AML-193 (cell line): ENCODE data around the gene MACROD2.

Experiments
- DNase-seq, 2 experiments: peaks; one replicate each; lab custom pipeline; 2025; lab: John Stamatoyannopoulos, UW

The MACROD2 gene

DNA sequence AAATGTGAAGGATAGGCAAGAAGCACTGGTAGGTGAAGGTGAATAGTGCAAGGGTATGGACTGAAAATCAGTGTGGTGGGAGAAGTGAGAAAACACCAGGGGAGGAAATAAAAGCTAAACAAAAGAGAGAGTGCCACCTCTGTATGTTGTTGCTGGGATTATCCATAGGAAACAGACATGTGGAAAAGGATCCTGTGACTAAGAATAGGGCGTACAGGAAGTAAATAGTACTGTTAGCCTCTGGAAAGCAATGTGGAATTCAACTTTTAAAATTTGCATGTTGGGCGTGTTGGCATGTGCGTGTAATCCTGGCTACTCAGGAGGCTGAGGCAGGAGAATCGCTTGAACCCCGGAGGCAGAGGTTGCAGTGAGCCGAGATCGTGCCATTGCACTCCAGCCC lies 1916.3 kb downstream of the MACROD2 start:
- no peak for DNase-seq

GRCh38 chr20:15913391-15914025 lies 1918.2 kb downstream of the MACROD2 start:
- no peak for DNase-seq

GRCh38 chr20:15916623-15917022 lies 1921.3 kb downstream of the MACROD2 start:
- DNase-seq = no peak

DNA sequence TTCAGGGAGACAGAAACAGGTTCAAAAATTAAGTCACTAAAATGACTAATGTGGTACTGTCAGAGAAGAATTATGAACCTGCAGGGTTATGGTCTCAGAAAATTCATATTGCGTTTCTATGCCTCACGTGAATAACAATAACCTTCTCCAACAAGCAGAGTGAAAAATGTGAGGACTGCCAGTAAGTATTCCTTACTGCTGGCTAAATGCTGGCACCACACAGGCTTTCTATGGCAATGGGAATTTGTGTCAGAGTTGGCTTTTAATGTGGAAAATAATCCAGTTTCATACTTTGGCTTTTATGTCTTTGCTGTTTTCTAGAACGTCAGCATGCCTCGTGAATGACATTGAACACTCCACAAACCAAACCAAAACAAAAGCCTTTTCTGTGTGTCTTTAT lies 1922.0 kb downstream of the MACROD2 start:
- no peak for DNase-seq

DNA sequence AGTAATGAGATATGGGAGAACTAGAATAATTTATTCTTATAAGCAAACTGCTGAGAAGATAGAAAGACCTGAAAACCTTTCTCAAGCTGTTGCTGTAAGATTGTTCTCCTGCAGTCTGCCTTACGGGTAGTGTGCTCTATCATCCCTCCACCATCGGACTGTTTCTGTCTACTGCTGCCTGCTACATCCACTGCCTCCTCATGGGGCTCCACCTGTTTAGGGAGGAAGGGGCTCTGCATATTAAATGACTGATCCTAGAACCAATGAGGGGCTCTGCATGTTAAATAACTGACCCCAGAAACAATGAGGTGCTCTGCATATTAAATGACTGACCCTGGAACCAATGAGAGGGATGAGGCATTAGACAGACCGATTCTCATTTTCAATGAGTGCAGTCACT lies 1923.3 kb downstream of the MACROD2 start:
- DNase-seq = no peak

- no peak for DNase-seq
Observed at GRCh38 chr20:15919118-15919517, 1923.8 kb downstream of the MACROD2 start.

- no peak for DNase-seq
Observed at GRCh38 chr20:15921930-15922329, 1926.6 kb downstream of the MACROD2 start.

GRCh38 chr20:15922556-15922955 lies 1927.2 kb downstream of the MACROD2 start:
- no peak for DNase-seq

DNA sequence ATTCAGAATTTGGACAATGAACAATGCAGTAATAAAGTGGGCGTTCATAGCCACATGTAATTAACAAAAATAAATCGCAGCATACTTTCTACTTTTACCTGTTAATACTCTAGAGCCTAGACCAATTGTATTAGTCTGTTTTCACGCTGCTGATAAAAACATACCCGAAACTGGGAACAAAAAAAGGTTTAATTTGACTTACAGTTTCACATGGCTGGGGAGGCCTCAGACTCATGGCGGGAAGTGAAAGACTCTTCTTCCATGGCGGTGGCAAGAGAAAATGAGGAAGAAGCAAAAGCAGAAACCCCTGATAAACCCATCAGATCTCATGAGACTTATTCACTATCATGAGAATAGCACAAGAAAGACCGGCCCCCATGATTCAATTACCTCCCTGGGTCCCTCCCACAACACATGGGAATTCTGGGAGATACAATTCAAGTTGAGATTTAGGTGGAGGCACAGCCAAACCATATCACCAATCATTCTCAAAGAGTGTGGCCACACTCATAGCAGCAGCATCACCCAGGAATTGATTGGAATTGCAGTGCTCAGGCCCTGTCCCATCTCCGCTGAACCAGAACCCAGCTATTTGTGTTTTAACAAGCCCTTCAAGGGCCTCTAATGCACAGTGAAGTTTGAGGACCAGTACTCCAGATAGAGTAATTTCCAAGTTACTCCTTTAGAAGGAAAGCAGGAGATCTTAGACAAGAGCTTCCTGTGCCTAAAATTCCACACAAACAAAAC lies 1927.9 kb downstream of the MACROD2 start:
- no peak for DNase-seq

- DNase-seq = no peak
Observed at GRCh38 chr20:15924556-15924955, 1929.2 kb downstream of the MACROD2 start.

GRCh38 chr20:15925376-15925775 lies 1930.1 kb downstream of the MACROD2 start:
- DNase-seq = no peak

GRCh38 chr20:15927893-15928650 lies 1932.8 kb downstream of the MACROD2 start:
- DNase-seq = no peak

DNA sequence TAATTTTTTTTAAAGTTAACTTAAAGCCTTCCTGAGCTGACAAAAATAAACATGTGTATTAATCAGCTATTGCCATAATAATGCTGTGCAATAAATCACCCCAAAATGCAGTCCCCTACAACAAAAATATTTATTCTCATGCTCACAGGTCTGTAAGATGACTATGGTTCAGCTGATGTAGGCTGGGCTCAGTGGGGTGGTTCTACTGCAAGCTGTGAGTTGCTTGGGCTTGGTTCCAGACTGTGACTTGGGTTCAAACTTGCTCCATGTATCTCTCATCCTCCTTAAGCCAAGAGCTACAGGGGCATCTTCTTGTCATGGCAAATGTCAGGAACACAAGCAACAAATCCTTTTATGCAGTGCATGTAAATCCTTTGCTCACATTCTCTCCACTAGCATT lies 1933.6 kb downstream of the MACROD2 start:
- DNase-seq = no peak

DNA sequence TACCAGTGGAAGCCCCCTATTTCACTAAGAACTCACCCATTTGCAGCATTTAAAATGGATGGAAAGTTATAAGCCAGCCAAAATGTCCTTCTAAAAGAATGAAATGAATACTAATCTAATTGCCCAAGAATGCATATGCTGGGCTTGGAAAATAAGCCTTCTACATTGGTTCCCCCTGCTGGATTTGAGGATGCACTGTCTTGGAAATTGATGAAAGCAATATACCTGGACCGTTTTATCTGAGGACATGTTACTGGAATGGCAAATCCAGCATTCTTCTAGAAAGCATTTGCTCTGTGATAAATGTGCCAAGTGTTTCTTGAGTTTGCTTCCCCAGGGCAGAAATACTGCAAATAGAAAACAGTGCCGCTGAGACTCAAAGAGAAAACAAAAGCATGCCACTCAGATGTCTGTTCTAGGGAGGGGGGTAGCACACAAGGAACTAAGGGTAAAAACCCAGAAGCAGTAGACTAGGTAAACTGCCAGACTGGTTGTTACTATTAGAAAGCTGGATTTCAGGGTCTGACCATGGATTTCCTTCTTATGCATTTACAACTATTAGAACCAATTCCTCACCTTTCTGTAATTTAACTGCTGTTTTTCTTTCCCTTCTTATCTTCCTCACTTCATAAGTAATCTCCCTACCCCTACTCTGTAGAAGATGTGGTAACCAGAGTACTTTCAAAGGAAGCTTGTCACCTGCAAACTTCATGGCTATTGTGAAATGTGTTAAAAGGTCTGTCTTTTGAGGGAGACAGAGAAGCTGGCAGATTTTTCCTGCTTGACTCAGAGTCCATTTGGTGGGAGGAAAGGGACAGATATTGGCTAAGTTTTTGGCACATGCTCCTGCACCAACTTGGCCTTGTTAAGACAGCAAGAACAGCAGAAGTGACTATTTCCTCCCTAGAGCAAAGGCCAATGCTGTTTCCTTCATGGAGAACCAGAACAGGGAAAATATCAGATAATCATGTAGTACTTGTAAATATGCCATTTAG lies 1935.3 kb downstream of the MACROD2 start:
- peak in 1 of 2 experiments; percentile 2 for DNase-seq

DNA sequence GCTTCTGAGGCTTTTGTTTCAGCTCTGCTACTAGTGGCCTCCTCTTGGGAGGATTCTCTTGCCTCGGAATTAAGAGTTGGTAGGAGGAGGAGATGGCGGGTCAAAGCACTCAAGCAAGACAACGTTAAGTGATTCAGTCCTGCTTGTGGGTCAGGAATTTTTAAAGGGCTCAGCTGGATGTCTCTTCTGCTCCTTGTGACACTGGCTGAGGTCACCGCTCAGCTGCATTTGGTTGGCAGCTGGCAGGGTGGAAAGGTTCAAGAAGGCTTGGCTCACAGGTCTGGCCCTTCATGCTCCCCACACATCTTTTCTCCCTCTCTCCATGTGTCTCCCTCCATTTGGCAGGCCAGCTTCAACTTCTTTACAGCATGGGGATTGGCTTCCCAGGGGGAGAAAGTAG lies 1936.6 kb downstream of the MACROD2 start:
- no peak for DNase-seq

DNA sequence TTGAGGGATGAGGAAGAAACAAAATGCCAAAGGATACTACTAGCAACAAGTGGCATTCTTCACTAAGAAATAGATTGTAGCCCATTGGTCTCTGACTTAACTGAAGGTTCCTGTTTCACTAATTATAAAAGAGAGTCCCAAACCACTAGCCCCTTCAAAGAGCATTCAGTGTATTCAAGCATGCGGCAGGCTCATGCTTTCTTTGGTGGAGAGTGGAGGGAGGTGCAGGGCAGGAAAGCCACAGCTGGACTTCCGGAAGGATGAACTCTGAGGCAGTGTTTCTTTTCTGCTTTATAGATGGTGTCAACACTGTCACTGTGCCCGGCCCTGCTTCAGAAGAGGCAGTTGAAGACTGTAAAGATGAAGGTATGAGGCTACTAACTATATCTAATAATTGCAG lies 1941.9 kb downstream of the MACROD2 start:
- no peak for DNase-seq

DNA sequence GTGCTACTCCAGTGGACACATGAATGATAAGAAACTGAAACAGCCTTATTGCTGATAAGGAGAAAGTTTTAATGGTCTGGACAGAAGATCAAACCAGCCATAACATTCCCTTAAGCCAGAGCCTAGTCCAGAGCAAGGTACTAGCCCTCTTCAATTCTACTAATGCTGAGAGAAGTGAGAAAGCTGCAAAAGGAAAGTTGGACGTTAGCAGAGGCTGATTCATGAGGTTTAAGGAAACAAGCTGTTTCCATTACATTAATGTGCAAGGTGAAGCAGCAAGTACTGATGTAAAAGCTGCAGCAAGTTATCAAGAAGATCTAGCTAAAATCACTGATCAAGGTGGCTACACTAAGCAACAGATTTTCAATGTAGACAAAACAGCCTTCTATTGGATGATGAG lies 1943.5 kb downstream of the MACROD2 start:
- no peak for DNase-seq

DNA sequence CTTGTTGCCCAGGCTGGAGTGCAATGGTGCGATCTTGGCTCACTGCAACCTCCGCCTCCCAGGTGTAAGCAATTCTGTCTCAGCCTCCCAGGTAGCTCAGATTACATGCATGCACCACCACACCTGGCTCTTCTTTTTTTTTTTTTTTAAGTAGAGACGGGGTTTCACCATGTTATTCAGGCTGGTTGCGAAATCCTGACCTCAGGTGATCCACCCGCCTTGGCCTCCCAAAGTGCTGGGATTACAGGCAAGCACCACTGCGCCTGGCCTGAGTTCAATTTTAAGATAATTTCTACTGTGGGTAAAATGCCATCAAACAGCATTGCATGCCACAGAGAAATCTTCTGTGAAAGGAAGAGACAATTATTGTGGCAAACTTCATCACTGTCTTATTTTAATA lies 1944.8 kb downstream of the MACROD2 start:
- no peak for DNase-seq

DNA sequence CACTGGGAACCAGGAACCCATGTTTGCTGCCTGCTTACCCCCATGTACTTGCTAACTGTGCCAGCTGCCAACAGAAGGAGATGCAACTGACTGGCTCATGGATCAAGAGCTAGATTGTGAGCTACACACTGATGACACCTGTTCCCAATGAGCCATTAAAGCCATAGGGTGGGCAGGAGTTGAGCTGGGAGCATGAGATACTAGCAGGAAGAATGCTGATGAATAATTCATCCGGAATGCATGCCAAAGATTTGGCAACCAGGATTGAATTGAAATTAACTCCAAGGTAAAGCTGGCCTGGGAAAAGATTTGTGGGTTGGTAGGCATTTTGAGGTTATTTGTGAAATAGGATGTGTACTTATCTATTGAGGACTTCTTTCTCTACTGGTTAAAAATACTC lies 1946.8 kb downstream of the MACROD2 start:
- DNase-seq = no peak

GRCh38 chr20:15945289-15945688 lies 1950.0 kb downstream of the MACROD2 start:
- DNase-seq = no peak

- DNase-seq = no peak
Observed at GRCh38 chr20:15949391-15949790, 1954.1 kb downstream of the MACROD2 start.

- DNase-seq = no peak
Observed at GRCh38 chr20:15951658-15952057, 1956.3 kb downstream of the MACROD2 start.
